Duodenal mucosa (tissue), 2 donors: ENCODE results near the gene CHAF1A.
A peak's percentile ranks its signal among the peaks of the same experiment; 100 is the strongest.

ENCODE experiments used
- H3K27ac ChIP-seq: one replicate; pipeline ENCODE4 v1.7.0; 2013; ENCODE audit warnings: low read depth, low read length
- H3K27me3 ChIP-seq, 2 donors: one replicate each; pipeline ENCODE4 v1.7.0; 2013; ENCODE audit warnings: low read length in 2 of 2, control low read depth in 1 of 2; ENCODE audit not compliant: insufficient read depth in 2 of 2, control insufficient read depth in 1 of 2
- H3K36me3 ChIP-seq, 2 donors: one replicate each; pipeline ENCODE4 v1.7.0; 2013; ENCODE audit warnings: low read length in 2 of 2, control low read depth in 1 of 2; ENCODE audit not compliant: insufficient read depth in 2 of 2, control insufficient read depth in 1 of 2
- H3K4me1 ChIP-seq, 2 donors: one replicate each; pipeline ENCODE4 v1.7.0; 2013; ENCODE audit warnings: low read length in 2 of 2, control low read depth in 1 of 2; ENCODE audit not compliant: insufficient read depth in 2 of 2, control insufficient read depth in 1 of 2
- H3K4me3 ChIP-seq, 2 donors: one replicate each; pipeline ENCODE4 v1.7.0; 2013; ENCODE audit warnings: low read length in 2 of 2, low read depth in 1 of 2
- H3K9ac ChIP-seq, 2 donors: one replicate each; pipeline ENCODE4 v1.7.0; 2013; ENCODE audit warnings: low read length in 2 of 2, low read depth in 1 of 2
- H3K9me3 ChIP-seq, 2 donors: one replicate each; pipeline ENCODE4 v1.7.0; 2013; ENCODE audit warnings: low read length in 2 of 2, control low read depth in 1 of 2; ENCODE audit not compliant: control insufficient read depth in 1 of 2

The CHAF1A gene

GRCh38 chr19:4366666-4367335 lies 35.6 kb upstream of the CHAF1A start:
- Histone ChIP-seq H3K36me3 (peaks cover 36 to 62% of the 10 kb centered on the region in 2 donors), H3K9ac (no peak overlapping the region), H3K27me3 (no peaks in the 10 kb centered on the region), H3K4me1 (peaks cover 33 to 35% of the 10 kb centered on the region in 2 donors), H3K27ac (no peak overlapping the region), H3K9me3 (no peaks in the 10 kb centered on the region), H3K4me3 (no peak overlapping the region)

- Histone ChIP-seq H3K9ac (no peak overlapping the region), H3K4me3 (no peak overlapping the region), H3K9me3 (no peaks in the 10 kb centered on the region), H3K4me1 (peaks cover 33 to 35% of the 10 kb centered on the region in 2 donors), H3K36me3 (peaks cover 31 to 62% of the 10 kb centered on the region in 2 donors), H3K27me3 (no peaks in the 10 kb centered on the region), H3K27ac (no peak overlapping the region)
Observed at GRCh38 chr19:4367336-4367723, 35.1 kb upstream of the CHAF1A start.

GRCh38 chr19:4367781-4368127 lies 34.7 kb upstream of the CHAF1A start:
- Histone ChIP-seq H3K9ac (no peak overlapping the region), H3K9me3 (no peaks in the 10 kb centered on the region), H3K4me1 (peaks cover 35 to 39% of the 10 kb centered on the region in 2 donors), H3K27me3 (no peaks in the 10 kb centered on the region), H3K27ac (no peak overlapping the region), H3K36me3 (peaks cover 27 to 62% of the 10 kb centered on the region in 2 donors), H3K4me3 (no peak overlapping the region)

GRCh38 chr19:4368128-4368820 lies 34.2 kb upstream of the CHAF1A start:
- Histone ChIP-seq H3K4me1 (peaks cover 40 to 43% of the 10 kb centered on the region in 2 donors), H3K9me3 (no peaks in the 10 kb centered on the region), H3K27ac (no peak overlapping the region), H3K27me3 (no peaks in the 10 kb centered on the region), H3K36me3 (peaks cover 22 to 57% of the 10 kb centered on the region in 2 donors), H3K9ac (no peak overlapping the region), H3K4me3 (no peak overlapping the region)

- Histone ChIP-seq H3K9me3 (no peaks in the 10 kb centered on the region), H3K4me3 (peak overlapping the region; percentile 58 to 61), H3K27me3 (no peaks in the 10 kb centered on the region), H3K36me3 (peaks cover 12 to 47% of the 10 kb centered on the region in 2 donors), H3K9ac (peak overlapping the region; percentile 56 to 66), H3K27ac (peak overlapping the region; percentile 54), H3K4me1 (peaks cover 49 to 53% of the 10 kb centered on the region in 2 donors)
Observed at GRCh38 chr19:4369109-4369887, 33.1 kb upstream of the CHAF1A start.

- Histone ChIP-seq H3K27ac (peak overlapping the region; percentile 54), H3K36me3 (peaks cover 12 to 46% of the 10 kb centered on the region in 2 donors), H3K4me3 (peak overlapping the region; percentile 58 to 61), H3K27me3 (no peaks in the 10 kb centered on the region), H3K4me1 (peaks cover 54 to 59% of the 10 kb centered on the region in 2 donors), H3K9ac (peak overlapping the region; percentile 56 to 66), H3K9me3 (no peaks in the 10 kb centered on the region)
Observed at GRCh38 chr19:4369888-4370260, 32.6 kb upstream of the CHAF1A start.

GRCh38 chr19:4370418-4371041 lies 31.9 kb upstream of the CHAF1A start:
- Histone ChIP-seq H3K9me3 (no peaks in the 10 kb centered on the region), H3K4me1 (peaks cover 61 to 65% of the 10 kb centered on the region in 2 donors), H3K36me3 (peaks cover 5 to 40% of the 10 kb centered on the region in 2 donors), H3K4me3 (peak overlapping the region; percentile 58 to 61), H3K9ac (peak overlapping the region; percentile 56 to 66), H3K27ac (no peak overlapping the region), H3K27me3 (no peaks in the 10 kb centered on the region)

GRCh38 chr19:4371247-4372164 lies 30.9 kb upstream of the CHAF1A start:
- no peak overlapping the region for H3K4me3 ChIP-seq
- no peak overlapping the region for H3K9ac ChIP-seq

More at GRCh38 chr19:4371247-4372164, 30.9 kb upstream of the CHAF1A start:
- Histone ChIP-seq H3K27me3 (no peaks in the 10 kb centered on the region), H3K36me3 (peaks cover 0 to 30% of the 10 kb centered on the region in 2 donors), H3K9me3 (no peaks in the 10 kb centered on the region), H3K27ac (no peak overlapping the region), H3K4me1 (peaks cover 71 to 75% of the 10 kb centered on the region in 2 donors)
